HL-60 (cell line): ENCODE measurements around the gene MGAT4A.

ENCODE experiments used
- DNase-seq, 2 experiments: peaks; one replicate each; pipeline ENCODE4 v3.0.0-alpha.2; 2010 to 2020; ENCODE audit warnings: low read depth in 1 of 2, low spot score in 1 of 2
- H3K27ac ChIP-seq: fragments of 250-450 bp; sonication (Bioruptor Pico); replicated peaks from 2 replicates; pipeline ENCODE4 v1.5.1; 2020; ENCODE audit warnings: mild to moderate bottlenecking, moderate library complexity
- H3K27me3 ChIP-seq: fragments of 250-450 bp; sonication (Bioruptor Pico); 2 replicates; pipeline ENCODE4 v1.5.1; 2021; ENCODE audit warnings: mild to moderate bottlenecking, moderate library complexity; ENCODE audit not compliant: insufficient read depth, poor library complexity, severe bottlenecking
- H3K4me3 ChIP-seq: replicated peaks from 2 replicates; pipeline ENCODE4 v1.5.1; 2011; ENCODE audit warnings: mild to moderate bottlenecking, control low read depth, low read length; ENCODE audit not compliant: insufficient read depth
- GABPA ChIP-seq: IDR thresholded peaks from 2 replicates; pipeline ENCODE4 v1.6.1; 2012; ENCODE audit warnings: low read depth
- POLR2AphosphoS5 ChIP-seq: IDR thresholded peaks from 2 replicates; pipeline ENCODE4 v1.6.1; 2012; ENCODE audit warnings: low read depth
- SPI1 ChIP-seq: IDR thresholded peaks from 2 replicates; pipeline ENCODE4 v1.6.1; 2012; ENCODE audit warnings: low read depth, mild to moderate bottlenecking, borderline replicate concordance
- TF ChIP-seq, protein P1 (sequence below): IDR thresholded peaks from one replicate; pipeline ENCODE4 v1.5.1; 2011; ENCODE audit warnings: low read length, control low read depth, inconsistent platforms; ENCODE audit not compliant: insufficient read depth
- TF ChIP-seq, protein P2 (sequence below): IDR thresholded peaks from 2 replicates; pipeline ENCODE4 v1.6.1; 2012; ENCODE audit warnings: low read depth; ENCODE audit not compliant: insufficient replicate concordance

Gene MGAT4A

DNA sequence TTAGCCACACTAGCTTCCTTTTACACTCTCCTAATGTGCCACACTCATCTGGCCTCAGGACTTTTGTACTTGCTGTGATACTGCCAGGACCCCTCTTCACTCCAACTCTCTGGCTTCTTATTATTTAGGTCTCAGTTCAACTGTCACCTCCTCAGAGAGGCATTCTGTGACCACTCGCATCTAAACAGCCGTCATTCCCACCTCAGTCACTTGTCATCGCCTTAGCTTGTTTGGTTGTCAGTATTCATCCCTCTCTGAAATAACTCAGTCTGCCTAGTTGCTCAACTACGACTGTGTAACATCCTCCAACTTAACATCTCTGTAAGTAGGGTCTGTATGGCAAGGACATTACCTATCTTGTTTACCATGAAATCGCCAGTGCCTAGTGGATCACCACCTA lies 27.2 kb downstream of the MGAT4A start:
- H3K4me3 ChIP-seq: no peak overlapping the region
- TF ChIP-seq, protein P1, sequence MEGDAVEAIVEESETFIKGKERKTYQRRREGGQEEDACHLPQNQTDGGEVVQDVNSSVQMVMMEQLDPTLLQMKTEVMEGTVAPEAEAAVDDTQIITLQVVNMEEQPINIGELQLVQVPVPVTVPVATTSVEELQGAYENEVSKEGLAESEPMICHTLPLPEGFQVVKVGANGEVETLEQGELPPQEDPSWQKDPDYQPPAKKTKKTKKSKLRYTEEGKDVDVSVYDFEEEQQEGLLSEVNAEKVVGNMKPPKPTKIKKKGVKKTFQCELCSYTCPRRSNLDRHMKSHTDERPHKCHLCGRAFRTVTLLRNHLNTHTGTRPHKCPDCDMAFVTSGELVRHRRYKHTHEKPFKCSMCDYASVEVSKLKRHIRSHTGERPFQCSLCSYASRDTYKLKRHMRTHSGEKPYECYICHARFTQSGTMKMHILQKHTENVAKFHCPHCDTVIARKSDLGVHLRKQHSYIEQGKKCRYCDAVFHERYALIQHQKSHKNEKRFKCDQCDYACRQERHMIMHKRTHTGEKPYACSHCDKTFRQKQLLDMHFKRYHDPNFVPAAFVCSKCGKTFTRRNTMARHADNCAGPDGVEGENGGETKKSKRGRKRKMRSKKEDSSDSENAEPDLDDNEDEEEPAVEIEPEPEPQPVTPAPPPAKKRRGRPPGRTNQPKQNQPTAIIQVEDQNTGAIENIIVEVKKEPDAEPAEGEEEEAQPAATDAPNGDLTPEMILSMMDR: no peak
- no peak for TF ChIP-seq GABPA
- TF ChIP-seq, protein P2, sequence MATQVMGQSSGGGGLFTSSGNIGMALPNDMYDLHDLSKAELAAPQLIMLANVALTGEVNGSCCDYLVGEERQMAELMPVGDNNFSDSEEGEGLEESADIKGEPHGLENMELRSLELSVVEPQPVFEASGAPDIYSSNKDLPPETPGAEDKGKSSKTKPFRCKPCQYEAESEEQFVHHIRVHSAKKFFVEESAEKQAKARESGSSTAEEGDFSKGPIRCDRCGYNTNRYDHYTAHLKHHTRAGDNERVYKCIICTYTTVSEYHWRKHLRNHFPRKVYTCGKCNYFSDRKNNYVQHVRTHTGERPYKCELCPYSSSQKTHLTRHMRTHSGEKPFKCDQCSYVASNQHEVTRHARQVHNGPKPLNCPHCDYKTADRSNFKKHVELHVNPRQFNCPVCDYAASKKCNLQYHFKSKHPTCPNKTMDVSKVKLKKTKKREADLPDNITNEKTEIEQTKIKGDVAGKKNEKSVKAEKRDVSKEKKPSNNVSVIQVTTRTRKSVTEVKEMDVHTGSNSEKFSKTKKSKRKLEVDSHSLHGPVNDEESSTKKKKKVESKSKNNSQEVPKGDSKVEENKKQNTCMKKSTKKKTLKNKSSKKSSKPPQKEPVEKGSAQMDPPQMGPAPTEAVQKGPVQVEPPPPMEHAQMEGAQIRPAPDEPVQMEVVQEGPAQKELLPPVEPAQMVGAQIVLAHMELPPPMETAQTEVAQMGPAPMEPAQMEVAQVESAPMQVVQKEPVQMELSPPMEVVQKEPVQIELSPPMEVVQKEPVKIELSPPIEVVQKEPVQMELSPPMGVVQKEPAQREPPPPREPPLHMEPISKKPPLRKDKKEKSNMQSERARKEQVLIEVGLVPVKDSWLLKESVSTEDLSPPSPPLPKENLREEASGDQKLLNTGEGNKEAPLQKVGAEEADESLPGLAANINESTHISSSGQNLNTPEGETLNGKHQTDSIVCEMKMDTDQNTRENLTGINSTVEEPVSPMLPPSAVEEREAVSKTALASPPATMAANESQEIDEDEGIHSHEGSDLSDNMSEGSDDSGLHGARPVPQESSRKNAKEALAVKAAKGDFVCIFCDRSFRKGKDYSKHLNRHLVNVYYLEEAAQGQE: no peak
- TF ChIP-seq POLR2AphosphoS5: no peak
- TF ChIP-seq SPI1: no peak
- H3K27me3 ChIP-seq: no peaks in the 10 kb centered on the region
- H3K27ac ChIP-seq: no peak overlapping the region
- no peak for DNase-seq

DNA sequence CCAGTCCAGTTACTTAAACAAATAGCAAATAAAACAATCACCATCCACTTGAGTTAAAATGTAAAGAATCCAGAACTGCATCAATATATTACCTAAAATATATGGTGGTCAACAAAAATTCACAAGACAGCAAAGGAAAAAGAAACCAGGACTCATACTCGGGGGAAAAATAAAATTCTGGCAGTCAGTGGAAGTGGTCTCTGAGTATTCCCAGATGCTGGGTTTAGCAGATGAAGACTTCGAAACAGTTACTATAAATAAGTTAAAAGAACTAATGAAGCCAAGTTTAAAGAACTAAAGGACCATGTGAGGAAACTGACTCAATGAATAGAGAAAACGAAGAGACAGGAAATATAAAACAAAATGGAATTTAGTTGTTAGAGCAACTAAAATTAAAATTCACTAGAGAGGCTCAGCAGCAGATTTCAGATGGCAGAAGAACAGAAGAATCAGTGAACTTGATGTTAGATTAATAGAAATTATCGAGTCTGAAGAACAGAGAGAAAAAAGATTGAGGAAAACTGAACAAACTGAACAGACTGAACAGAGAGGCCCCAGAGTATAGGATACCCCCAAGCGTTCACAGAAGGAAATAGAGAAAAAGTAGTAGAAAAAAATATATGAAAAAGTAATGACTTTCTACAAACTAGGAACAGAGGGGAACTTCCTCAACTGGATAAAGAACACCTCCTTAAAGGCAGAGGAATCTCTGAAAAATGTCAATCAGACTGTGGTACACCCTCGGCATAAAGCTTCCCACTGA lies 27.9 kb downstream of the MGAT4A start:
- no peak for DNase-seq
- Histone ChIP-seq H3K4me3 (no peak overlapping the region), H3K27me3 (no peaks in the 10 kb centered on the region), H3K27ac (no peak overlapping the region)
- TF ChIP-seq SPI1 (no peak), POLR2AphosphoS5 (no peak), GABPA (no peak)
- TF ChIP-seq, protein P1: no peak
- TF ChIP-seq, protein P2: no peak

- DNase-seq: no peak
Observed at GRCh38 chr2:98702127-98702802, 28.7 kb downstream of the MGAT4A start.

More at GRCh38 chr2:98702127-98702802, 28.7 kb downstream of the MGAT4A start:
- Histone ChIP-seq H3K27me3 (no peaks in the 10 kb centered on the region), H3K27ac (no peak overlapping the region), H3K4me3 (no peak overlapping the region)
- TF ChIP-seq, protein P2: no peak
- TF ChIP-seq, protein P1: no peak
- no peak for TF ChIP-seq GABPA
- TF ChIP-seq SPI1: no peak
- TF ChIP-seq POLR2AphosphoS5: no peak
